Testis (tissue), 3 donors: ENCODE measurements around the gene ACSS3. TPM values are rescaled to one million over a fixed set of nuclear protein-coding genes. Genes with fewer than 3 reads are reported as not detected.
"Not testable (repeated sequence)": the region's sequence is repeated elsewhere in the genome, so short reads cannot be mapped to it uniquely, and the experiment has no call there.

Source experiments
- DNase-seq: peaks from one replicate; pipeline ENCODE4 v3.0.0-alpha.2; 2019
- H3K27ac ChIP-seq, 2 donors: fragments of 200-600 bp; sonication (generic); one replicate each; pipeline ENCODE4 v1.5.1; 2019
- H3K27me3 ChIP-seq: fragments of 200-600 bp; sonication (generic); one replicate; pipeline ENCODE4 v1.5.1; 2019
- H3K36me3 ChIP-seq: fragments of 200-600 bp; sonication (generic); one replicate; pipeline ENCODE4 v1.5.1; 2017; ENCODE audit warnings: low read depth; ENCODE audit errors: missing control alignments
- H3K4me1 ChIP-seq: fragments of 200-600 bp; sonication (generic); one replicate; pipeline ENCODE4 v1.5.1; 2019
- H3K4me3 ChIP-seq, 2 donors: fragments of 200-600 bp; sonication (generic); one replicate each; pipeline ENCODE4 v1.5.1; 2017 to 2019
- H3K9me3 ChIP-seq: fragments of 200-600 bp; sonication (generic); one replicate; pipeline ENCODE4 v1.5.1; 2017
- CTCF ChIP-seq, 3 experiments: fragments of 450-650 bp in 2 of 3; fragments of 200-600 bp in 1 of 3; sonication (generic) in 1 of 3; IDR thresholded peaks; one replicate each; pipeline ENCODE4 v1.5.1; 2016 to 2019; ENCODE audit warnings: antibody characterized with exemption in 3 of 3, mild to moderate bottlenecking in 2 of 3, moderate library complexity in 1 of 3
- POLR2A ChIP-seq: fragments of 450-650 bp; IDR thresholded peaks from one replicate; pipeline ENCODE4 v1.6.1; 2017; ENCODE audit warnings: antibody characterized with exemption, mild to moderate bottlenecking, moderate library complexity
- WGBS, 2 donors: methylation state at CpG; one replicate each; pipeline ENCODE4 v1.1.5; 2018; 5-methylcytosine and 5-hydroxymethylcytosine counted together
- intact Hi-C: fragments of 100-400 bp; cut with DNase I; formaldehyde crosslinking; loops from one replicate; pipeline ENCODE4 v1.15.1; 2023; ENCODE audit warnings: low total_unique reads
- polyA plus RNA-seq: library from polyadenylated mRNA; stranded (reverse); fragments of 350-450 nt; fragmentation: Illumina TruSeq; extraction: RNeasy Lipid Tissue Mini Kit (QIAGEN cat#74804); gene quantifications from one replicate; pipeline ENCODE4 v1.2.3, GENCODE V29; 2014; ENCODE audit warnings: low read depth, low replicate concordance; ENCODE audit not compliant: insufficient read depth
- total RNA-seq, 2 donors: library from RNA; depleted of rRNA; stranded (reverse); fragments of >200 nt; gene quantifications; one replicate each; pipeline ENCODE4 v1.2.3, GENCODE V29; 2016

Gene ACSS3
- total and polyA plus RNA-seq, 3 donors from 2014 or later: 7.5 to 22.8 (median 17.1) TPM

- H3K36me3 ChIP-seq: no peaks in the 10 kb centered on the region
- H3K9me3 ChIP-seq: no peaks in the 10 kb centered on the region
- intact Hi-C loops: no loop called here
- TF ChIP-seq POLR2A: no peak
- no peak for TF ChIP-seq CTCF (IDR thresholded peaks at IDR 0.05)
- H3K4me1 ChIP-seq: no peaks in the 10 kb centered on the region
- no peaks in the 10 kb centered on the region for H3K27me3 ChIP-seq
- 67 to 95% methylated on average over 2 of the region's 2 CpGs for WGBS, 2 donors
- DNase-seq: no peak
- H3K27ac ChIP-seq: no peak overlapping the region
- H3K4me3 ChIP-seq: no peak overlapping the region
Observed at GRCh38 chr12:81181691-81182090, 103.8 kb downstream of the ACSS3 start.

- intact Hi-C loops: no loop called here
- 93 to 100% methylated on average over 1 of the region's 1 CpG for WGBS, 2 donors
- no peaks in the 10 kb centered on the region for H3K36me3 ChIP-seq
- TF ChIP-seq CTCF (IDR thresholded peaks at IDR 0.05) (no peak), POLR2A (no peak)
- H3K27ac ChIP-seq: no peak overlapping the region
- H3K4me1 ChIP-seq: no peaks in the 10 kb centered on the region
- H3K9me3 ChIP-seq: no peaks in the 10 kb centered on the region
- no peak overlapping the region for H3K4me3 ChIP-seq
- DNase-seq: no peak
- no peaks in the 10 kb centered on the region for H3K27me3 ChIP-seq
Observed at GRCh38 chr12:81187686-81188085, 109.8 kb downstream of the ACSS3 start.

- WGBS, 2 donors: 93 to 100% methylated on average over 3 of the region's 3 CpGs
- TF ChIP-seq CTCF (IDR thresholded peaks at IDR 0.05): no peak
- TF ChIP-seq POLR2A: no peak
Observed at GRCh38 chr12:81196595-81196994, 118.7 kb downstream of the ACSS3 start.

GRCh38 chr12:81200561-81200960 lies 122.7 kb downstream of the ACSS3 start:
- H3K9me3 ChIP-seq, intact Hi-C loops, H3K4me3 ChIP-seq, H3K27me3 ChIP-seq, H3K27ac ChIP-seq, DNase-seq, H3K36me3 ChIP-seq, H3K4me1 ChIP-seq: not testable (repeated sequence)
- WGBS, 2 donors: 61 to 64% methylated on average over 6 of the region's 6 CpGs

More at GRCh38 chr12:81196595-81196994, 118.7 kb downstream of the ACSS3 start:
- Histone ChIP-seq H3K27me3 (no peaks in the 10 kb centered on the region), H3K9me3 (no peaks in the 10 kb centered on the region), H3K4me1 (no peaks in the 10 kb centered on the region), H3K4me3 (no peak overlapping the region), H3K27ac (no peak overlapping the region), H3K36me3 (no peaks in the 10 kb centered on the region)
- DNase-seq: no peak
- intact Hi-C loops: no loop called here

GRCh38 chr12:81203671-81204204 lies 125.9 kb downstream of the ACSS3 start:
- H3K27ac ChIP-seq: no peak overlapping the region
- no peaks in the 10 kb centered on the region for H3K27me3 ChIP-seq
- no peaks in the 10 kb centered on the region for H3K9me3 ChIP-seq
- WGBS, 2 donors: 30 to 38% methylated on average over 3 of the region's 3 CpGs
- H3K36me3 ChIP-seq: no peaks in the 10 kb centered on the region
- DNase-seq: no peak
- no peak overlapping the region for H3K4me3 ChIP-seq
- no peak for TF ChIP-seq CTCF (IDR thresholded peaks at IDR 0.05)
- no peak for TF ChIP-seq POLR2A
- H3K4me1 ChIP-seq: no peaks in the 10 kb centered on the region
- intact Hi-C loops: no loop called here
